Suprapubic skin (tissue), 3 donors: ENCODE measurements around the gene ZBTB42.

Experiments used
- POLR2A ChIP-seq, 2 donors: fragments of 450-650 bp; IDR thresholded peaks; one replicate each; pipeline ENCODE4 v1.6.1; 2017; ENCODE audit warnings: antibody characterized with exemption in 2 of 2, mild to moderate bottlenecking in 2 of 2, moderate library complexity in 2 of 2
- TF ChIP-seq, protein P1 (sequence below), 2 donors: fragments of 200-600 bp in 1 of 2; fragments of 450-650 bp in 1 of 2; sonication (generic) in 1 of 2; IDR thresholded peaks; one replicate each; pipeline ENCODE4 v1.5.1; 2016 to 2019; ENCODE audit warnings: antibody characterized with exemption in 2 of 2, mild to moderate bottlenecking in 1 of 2, moderate library complexity in 1 of 2

DNA sequence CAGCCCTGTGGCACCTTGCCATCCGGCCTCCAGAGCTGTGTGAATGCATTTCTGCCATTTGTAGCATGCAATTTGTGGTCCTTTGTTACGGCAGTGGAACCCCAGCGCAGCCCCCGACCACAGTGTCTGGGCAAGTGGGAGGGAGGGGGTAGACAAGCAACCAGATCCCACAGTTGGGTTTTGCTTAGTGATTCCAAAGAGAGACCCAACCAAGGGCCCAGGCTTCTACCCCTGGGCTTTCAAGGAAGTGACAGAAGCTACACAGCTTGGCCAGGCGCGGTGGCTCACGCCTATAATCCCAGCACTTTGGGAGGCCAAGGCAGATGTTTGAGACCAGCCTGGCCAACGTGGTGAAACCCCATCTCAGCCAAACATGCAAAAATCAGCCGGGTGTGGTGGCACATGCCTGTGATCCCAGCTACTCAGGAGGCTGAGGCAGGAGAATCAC is 17.8 kb downstream of the ZBTB42 start:
- TF ChIP-seq, protein P1, sequence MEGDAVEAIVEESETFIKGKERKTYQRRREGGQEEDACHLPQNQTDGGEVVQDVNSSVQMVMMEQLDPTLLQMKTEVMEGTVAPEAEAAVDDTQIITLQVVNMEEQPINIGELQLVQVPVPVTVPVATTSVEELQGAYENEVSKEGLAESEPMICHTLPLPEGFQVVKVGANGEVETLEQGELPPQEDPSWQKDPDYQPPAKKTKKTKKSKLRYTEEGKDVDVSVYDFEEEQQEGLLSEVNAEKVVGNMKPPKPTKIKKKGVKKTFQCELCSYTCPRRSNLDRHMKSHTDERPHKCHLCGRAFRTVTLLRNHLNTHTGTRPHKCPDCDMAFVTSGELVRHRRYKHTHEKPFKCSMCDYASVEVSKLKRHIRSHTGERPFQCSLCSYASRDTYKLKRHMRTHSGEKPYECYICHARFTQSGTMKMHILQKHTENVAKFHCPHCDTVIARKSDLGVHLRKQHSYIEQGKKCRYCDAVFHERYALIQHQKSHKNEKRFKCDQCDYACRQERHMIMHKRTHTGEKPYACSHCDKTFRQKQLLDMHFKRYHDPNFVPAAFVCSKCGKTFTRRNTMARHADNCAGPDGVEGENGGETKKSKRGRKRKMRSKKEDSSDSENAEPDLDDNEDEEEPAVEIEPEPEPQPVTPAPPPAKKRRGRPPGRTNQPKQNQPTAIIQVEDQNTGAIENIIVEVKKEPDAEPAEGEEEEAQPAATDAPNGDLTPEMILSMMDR (IDR thresholded peaks at IDR 0.05) = no peak
- no peak for TF ChIP-seq POLR2A (IDR thresholded peaks at IDR 0.05)
